GM21619 (cell line): ENCODE results near the gene CNNM2.

Experiments
- ATAC-seq: cut with Tn5 transposase; IDR thresholded peaks from one replicate; pipeline ENCODE4 v1.9.1; 2021; ENCODE audit not compliant: unreplicated experiment

CNNM2 gene

DNA sequence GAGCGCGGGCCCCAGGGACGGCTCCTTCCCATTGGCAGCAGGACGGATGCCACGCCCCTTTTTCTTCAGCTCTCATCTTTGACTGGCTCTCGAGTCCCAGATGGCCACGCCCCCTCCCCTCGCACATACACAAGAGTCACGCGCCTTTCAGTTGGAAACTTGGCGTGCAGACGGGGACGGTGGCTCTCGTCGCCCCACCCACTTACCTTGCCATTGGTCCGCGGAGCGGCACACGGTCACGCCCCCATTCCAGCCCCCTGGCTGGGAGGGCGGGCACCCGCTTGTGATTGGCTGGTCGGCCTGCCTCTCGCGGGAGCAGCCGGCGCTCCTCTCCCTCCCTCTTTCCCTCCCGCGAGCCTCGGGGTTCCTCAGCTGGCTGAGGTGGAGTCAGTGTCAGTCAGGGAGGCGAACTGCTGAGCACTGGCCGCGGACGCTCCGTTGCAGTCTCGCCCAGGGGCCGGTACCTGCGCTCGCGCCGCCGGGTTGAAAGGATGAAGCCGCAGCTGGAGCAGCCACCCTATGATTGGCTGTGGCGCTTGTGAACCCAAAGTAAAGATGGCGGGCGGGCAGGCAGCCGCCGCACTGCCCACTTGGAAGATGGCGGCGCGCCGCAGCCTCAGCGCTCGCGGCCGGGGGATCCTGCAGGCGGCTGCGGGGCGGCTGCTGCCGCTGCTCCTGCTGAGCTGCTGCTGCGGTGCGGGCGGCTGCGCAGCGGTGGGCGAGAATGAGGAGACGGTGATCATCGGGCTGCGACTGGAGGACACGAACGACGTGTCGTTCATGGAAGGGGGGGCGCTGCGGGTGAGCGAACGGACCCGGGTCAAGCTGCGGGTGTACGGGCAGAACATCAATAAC, at the start of gene CNNM2:
TSS of gene CNNM2 (plus strand) at position 333 of the 855 bp plus-strand sequence. CDS start at position 520, 187 bp downstream.
- ATAC-seq = peak; percentile 85

DNA sequence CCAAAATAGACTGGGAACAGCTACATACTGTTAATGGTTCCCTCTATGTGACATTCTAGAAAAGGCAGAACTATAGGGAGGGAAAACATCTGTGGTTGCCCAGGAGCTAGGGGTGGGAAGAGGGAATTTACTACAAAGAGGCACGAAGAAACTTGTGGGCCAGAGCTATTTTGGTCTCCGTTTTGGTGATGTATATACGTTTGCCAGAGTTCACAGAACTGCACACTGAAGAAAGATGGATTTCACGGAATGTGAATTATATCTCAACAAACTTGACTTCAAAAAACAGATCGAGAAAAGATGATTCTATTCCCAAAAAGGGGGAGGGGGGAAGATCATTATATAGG, 49.2 kb upstream of the CNNM2 start:
- ATAC-seq = no peak

DNA sequence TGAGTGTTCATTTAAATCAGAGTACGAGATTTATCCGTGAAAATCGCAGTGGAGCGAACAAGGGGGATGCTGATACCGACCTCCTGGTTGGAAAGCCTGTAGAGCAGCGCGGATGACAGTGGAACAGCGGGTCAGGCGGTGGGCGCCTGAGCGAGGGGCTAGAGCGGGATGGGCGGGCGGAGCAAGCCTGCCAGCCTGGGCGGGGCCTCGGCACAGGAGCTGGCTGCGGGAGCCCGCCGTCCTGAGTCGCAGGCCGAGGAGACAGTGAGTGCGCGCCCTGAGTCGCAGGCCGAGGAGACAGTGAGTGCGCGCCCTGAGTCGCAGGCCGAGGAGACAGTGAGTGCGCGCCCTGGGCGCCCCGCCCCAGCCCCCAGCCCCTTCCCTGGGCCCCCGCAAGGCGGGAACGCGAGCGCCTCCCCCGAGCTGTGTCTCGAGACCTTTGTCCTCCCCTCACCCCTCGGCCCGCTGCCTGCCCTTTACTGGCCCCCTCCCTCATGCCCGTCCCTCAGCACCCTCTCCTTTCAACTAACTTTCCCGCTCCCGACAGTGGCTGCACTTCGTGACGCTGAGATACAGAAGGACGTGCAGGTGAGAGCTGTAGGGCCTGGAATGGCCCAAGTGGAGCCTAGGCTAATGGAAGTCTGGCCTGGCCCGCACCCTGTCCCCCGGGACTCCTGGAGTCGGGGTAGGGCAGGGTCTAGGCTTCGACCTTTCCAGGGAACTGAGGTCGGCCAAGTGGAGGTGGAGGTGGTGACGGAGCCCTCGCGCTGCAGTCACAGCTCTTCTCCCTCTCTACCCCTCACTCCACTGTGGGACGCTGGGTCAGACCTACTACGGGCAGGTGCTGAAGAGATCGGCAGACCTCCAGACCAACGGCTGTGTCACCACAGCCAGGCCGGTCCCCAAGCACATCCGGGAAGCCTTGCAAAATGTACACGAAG, 48.6 kb upstream of the CNNM2 start, which contains the start of gene AS3MT:
TSS of gene AS3MT (plus strand) at position 213 of the 941 bp plus-strand sequence. CDS start at position 336, 123 bp downstream.
- no peak for ATAC-seq

DNA sequence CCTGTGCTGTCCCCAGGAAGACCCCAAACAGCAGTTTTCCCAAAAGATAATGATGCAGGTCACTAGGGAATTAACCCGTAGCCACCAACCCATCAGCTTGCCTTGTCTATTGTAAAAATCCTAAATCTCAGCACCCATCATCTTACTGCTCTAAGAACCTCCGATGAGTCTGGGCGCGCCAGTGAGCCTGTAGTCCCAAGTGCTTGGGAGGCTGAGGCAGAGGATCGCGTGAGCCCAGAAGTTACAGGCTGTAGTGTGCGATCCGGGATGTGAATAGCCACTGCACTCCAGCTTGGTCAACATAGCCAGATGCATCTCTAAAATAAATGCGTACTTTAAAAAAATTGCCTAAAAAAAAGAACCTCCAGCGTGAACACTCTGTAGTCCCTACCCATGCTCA, 47.9 kb upstream of the CNNM2 start:
- no peak for ATAC-seq

DNA sequence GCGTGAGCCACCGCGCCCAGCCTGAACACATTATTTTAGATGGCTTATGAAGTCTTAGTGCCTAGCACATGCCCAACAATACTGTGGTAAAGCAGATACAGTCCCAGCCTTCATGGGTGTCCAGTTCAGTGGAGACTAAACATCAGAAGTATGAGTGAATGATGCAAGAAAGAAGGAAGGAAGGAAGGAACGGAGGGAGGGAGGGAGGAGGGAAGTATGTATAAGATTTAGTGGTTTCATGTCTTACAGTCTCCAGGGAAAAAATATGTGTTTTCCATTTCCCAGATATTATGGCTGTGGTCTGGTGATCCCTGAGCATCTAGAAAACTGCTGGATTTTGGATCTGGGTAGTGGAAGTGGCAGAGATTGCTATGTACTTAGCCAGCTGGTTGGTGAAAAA, 45.9 kb upstream of the CNNM2 start:
- no peak for ATAC-seq

GRCh38 chr10:102876747-102877153, 41.3 kb upstream of the CNNM2 start:
- ATAC-seq = no peak

DNA sequence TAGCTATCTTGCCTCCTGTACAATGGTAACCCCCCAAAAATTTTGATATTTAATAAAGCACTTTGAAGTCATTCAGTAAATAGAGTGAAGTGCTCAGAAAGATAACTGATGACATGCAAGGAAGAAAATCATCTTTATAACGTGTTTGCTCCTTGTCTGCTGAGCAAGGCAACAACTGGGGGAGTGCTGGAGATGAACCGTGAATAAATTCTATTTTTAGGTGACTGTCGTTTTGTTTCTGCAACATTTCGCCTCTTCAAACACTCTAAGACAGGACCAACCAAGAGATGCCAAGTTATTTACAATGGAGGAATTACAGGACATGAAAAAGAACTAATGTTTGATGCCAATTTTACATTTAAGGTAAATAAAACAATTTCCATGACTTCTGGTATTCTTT, 39.5 kb upstream of the CNNM2 start:
- ATAC-seq = no peak

GRCh38 chr10:102880256-102880655, 37.8 kb upstream of the CNNM2 start:
- ATAC-seq = no peak

GRCh38 chr10:102888048-102888447, 30.0 kb upstream of the CNNM2 start:
- ATAC-seq = no peak

DNA sequence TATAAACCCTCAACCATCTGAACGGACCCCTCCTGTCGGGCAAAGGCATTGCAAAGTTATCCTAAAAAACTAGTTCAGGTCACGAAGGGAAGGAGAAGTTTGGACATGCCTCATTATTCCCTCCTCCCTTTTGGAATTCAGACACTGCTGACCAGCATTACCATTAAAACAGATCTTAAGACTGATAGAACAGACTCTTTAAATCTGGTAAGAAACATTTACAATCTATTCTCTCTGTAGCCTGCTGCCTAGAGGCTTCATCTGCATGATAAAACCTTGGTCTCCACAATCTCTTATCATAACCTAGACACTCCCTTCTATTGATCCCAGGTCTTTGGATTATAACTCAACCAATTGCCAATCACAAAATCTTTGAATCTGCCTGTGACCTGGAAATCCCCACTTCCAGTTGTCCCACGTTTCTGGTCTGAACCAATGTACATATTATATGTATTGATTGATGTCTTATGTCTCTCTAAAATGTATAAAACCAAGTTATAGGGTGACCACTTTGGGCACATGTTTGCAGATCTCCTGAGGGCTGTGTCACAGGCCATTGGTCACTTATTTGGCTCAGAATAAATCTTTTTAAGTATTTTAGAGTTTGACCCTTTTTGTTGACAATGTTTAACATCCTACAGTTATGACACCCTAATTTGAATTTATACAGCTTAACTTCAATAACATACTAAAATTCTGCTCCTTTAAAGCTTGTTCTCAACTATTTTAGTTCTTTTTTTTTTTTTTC, 23.5 kb upstream of the CNNM2 start:
- no peak for ATAC-seq

GRCh38 chr10:102900006-102900405, 18.1 kb upstream of the CNNM2 start:
- ATAC-seq = no peak

- no peak for ATAC-seq
These were observed 13.7 kb upstream of the CNNM2 start for GRCh38 chr10:102904346-102904745.

DNA sequence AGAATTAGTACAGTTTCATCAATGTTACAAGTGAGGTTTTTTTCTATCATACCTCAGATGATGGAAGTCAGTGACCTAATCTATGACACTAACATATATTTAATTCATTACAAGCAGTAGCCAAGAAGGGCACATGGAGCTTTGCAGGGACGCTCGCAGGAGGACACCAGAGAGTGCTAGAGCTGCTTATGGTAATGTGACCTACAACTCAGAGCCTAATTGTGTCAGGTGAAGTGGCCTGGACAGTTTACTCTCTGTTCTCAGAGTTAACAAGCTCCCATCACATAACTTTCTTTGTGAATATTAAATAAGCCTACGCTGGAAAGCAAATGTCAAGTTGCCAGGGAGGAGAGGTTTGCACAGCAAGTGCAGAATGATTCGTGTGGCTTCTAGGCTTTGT, 11.6 kb upstream of the CNNM2 start:
- ATAC-seq = no peak

- ATAC-seq = no peak
These were observed 3.3 kb upstream of the CNNM2 start for GRCh38 chr10:102914781-102915180.

- no peak for ATAC-seq
These were observed 1.9 kb upstream of the CNNM2 start for GRCh38 chr10:102916173-102916572.

- ATAC-seq = peak; percentile 40
These were observed 656 bp upstream of the CNNM2 start for GRCh38 chr10:102917314-102917961.

DNA sequence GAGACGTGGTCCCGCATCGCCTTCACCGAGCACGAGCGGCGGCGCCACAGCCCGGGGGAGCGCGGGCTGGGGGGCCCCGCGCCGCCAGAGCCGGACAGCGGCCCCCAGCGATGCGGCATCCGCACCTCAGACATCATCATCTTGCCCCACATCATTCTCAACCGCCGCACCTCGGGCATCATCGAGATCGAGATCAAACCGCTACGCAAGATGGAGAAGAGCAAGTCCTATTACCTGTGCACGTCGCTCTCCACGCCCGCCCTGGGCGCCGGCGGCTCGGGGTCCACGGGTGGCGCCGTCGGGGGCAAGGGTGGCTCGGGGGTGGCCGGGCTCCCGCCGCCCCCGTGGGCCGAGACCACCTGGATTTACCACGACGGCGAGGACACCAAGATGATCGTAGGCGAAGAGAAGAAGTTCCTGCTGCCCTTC, 737 bp downstream of the CNNM2 start:
- peak; percentile 0 for ATAC-seq

DNA sequence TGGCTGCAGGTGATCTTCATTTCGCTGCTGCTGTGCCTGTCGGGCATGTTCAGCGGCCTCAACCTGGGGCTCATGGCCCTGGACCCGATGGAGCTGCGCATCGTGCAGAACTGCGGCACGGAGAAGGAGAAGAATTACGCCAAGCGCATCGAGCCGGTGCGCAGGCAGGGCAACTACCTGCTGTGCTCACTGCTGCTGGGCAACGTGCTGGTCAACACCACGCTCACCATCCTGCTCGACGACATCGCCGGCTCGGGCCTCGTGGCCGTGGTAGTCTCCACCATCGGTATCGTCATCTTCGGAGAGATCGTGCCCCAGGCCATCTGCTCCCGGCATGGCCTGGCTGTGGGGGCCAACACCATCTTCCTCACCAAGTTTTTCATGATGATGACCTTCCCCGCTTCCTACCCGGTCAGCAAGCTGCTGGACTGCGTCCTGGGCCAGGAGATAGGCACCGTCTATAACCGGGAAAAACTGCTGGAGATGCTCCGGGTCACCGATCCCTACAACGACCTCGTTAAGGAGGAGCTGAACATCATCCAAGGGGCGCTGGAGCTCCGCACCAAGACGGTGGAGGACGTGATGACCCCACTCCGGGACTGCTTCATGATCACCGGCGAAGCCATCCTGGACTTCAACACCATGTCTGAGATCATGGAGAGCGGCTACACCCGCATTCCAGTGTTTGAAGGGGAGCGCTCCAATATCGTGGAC, 1.3 kb downstream of the CNNM2 start:
- ATAC-seq = no peak

DNA sequence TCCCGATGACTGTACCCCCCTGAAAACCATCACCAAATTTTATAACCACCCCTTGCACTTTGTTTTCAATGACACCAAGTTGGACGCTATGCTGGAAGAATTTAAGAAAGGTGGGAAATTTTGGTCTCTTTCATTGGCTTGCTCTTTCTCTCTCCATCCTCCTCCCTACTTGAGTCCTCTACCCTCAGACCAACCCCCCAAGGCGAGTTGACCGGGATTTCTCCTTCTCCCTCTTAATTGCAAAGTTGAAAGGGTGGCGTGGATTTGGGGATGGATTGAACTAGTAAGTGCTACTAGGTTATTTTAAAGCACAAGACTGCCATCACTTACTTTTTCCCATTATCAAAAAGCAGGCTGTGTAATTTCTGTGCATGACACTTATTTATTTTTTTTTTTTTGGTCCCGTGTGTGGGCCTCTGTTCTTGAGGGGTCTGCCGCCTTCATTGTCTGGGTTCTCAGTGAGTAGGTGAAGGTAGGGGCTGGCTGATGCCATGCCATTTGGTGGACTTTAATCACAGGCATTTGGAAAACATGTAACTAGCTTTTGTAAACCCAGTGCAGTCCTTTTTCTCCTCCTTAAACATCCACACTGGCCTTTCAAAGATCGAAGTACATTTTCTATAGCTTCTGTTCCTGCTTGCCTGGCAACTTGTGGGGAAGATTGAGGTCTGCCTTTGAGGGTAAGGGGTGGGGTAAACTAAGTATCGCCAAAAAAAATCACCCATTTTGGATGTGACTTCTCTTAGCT, 2.1 kb downstream of the CNNM2 start:
- no peak for ATAC-seq
